ENCODE measurements around the gene DGKZ.

DGKZ gene

GRCh38 chr11:46309814-46310259 is 37.4 kb upstream of the DGKZ start:
- TF ChIP-seq GATA2 (IDR thresholded peaks at IDR 0.05; ENCODE audit: low read depth, low read length): no peak

GRCh38 chr11:46315033-46315738 is 32.1 kb upstream of the DGKZ start:
- TF ChIP-seq GATA3 (IDR thresholded peaks at IDR 0.05; ENCODE audit: low read depth, low read length) (no peak), GATA2 (IDR thresholded peaks at IDR 0.05; ENCODE audit: low read depth, low read length) (no peak)

- TF ChIP-seq GATA3 (IDR thresholded peaks at IDR 0.05; ENCODE audit: low read depth, low read length): no peak
- TF ChIP-seq GATA2 (IDR thresholded peaks at IDR 0.05; ENCODE audit: low read depth, low read length): no peak
These were observed 31.3 kb upstream of the DGKZ start for GRCh38 chr11:46315783-46316563.

- TF ChIP-seq GATA3 (IDR thresholded peaks at IDR 0.05; ENCODE audit: low read depth, low read length): no peak
- TF ChIP-seq GATA2 (IDR thresholded peaks at IDR 0.05; ENCODE audit: low read depth, low read length): no peak
These were observed 28.2 kb upstream of the DGKZ start for GRCh38 chr11:46319074-46319453.

GRCh38 chr11:46321757-46322156 is 25.5 kb upstream of the DGKZ start:
- TF ChIP-seq GATA3 (IDR thresholded peaks at IDR 0.05; ENCODE audit: low read depth, low read length) (no peak), GATA2 (IDR thresholded peaks at IDR 0.05; ENCODE audit: low read depth, low read length) (no peak)

GRCh38 chr11:46322759-46323158 is 24.5 kb upstream of the DGKZ start:
- TF ChIP-seq GATA3 (IDR thresholded peaks at IDR 0.05; ENCODE audit: low read depth, low read length) (no peak), GATA2 (IDR thresholded peaks at IDR 0.05; ENCODE audit: low read depth, low read length) (no peak)

GRCh38 chr11:46326813-46327416 is 20.3 kb upstream of the DGKZ start:
- TF ChIP-seq GATA3 (IDR thresholded peaks at IDR 0.05; ENCODE audit: low read depth, low read length) (no peak), GATA2 (IDR thresholded peaks at IDR 0.05; ENCODE audit: low read depth, low read length) (no peak)

- TF ChIP-seq GATA3 (IDR thresholded peaks at IDR 0.05; ENCODE audit: low read depth, low read length) (no peak), GATA2 (IDR thresholded peaks at IDR 0.05; ENCODE audit: low read depth, low read length) (no peak)
These were observed 19.4 kb upstream of the DGKZ start for GRCh38 chr11:46327829-46328228.

GRCh38 chr11:46330154-46330553 is 17.1 kb upstream of the DGKZ start:
- TF ChIP-seq GATA3 (IDR thresholded peaks at IDR 0.05; ENCODE audit: low read depth, low read length) (no peak), GATA2 (IDR thresholded peaks at IDR 0.05; ENCODE audit: low read depth, low read length) (no peak)

GRCh38 chr11:46330563-46331281 is 16.5 kb upstream of the DGKZ start:
- no peak for TF ChIP-seq GATA2 (IDR thresholded peaks at IDR 0.05; ENCODE audit: low read depth, low read length)
- TF ChIP-seq GATA3 (IDR thresholded peaks at IDR 0.05; ENCODE audit: low read depth, low read length): no peak

- TF ChIP-seq GATA2 (IDR thresholded peaks at IDR 0.05; ENCODE audit: low read depth, low read length): no peak
- TF ChIP-seq GATA3 (IDR thresholded peaks at IDR 0.05; ENCODE audit: low read depth, low read length): no peak
These were observed 15.8 kb upstream of the DGKZ start for GRCh38 chr11:46331282-46331984.

- TF ChIP-seq GATA3 (IDR thresholded peaks at IDR 0.05; ENCODE audit: low read depth, low read length) (no peak), GATA2 (IDR thresholded peaks at IDR 0.05; ENCODE audit: low read depth, low read length) (no peak)
These were observed 15.1 kb upstream of the DGKZ start for GRCh38 chr11:46332093-46332567.

GRCh38 chr11:46332568-46333393 is 14.5 kb upstream of the DGKZ start:
- TF ChIP-seq GATA2 (IDR thresholded peaks at IDR 0.05; ENCODE audit: low read depth, low read length): no peak
- no peak for TF ChIP-seq GATA3 (IDR thresholded peaks at IDR 0.05; ENCODE audit: low read depth, low read length)

Data from SH-SY5Y (cell line).